Measurements from ENCODE around the gene MYF6. TPM values are rescaled to one million over a fixed set of nuclear protein-coding genes. Genes with fewer than 3 reads are reported as not detected.

Gene MYF6
- total RNA-seq, 1 donor from 2014 or later, result not detected

Other genes with a start within 250 kb of the MYF6 start
- not detected for gene MYF5, start 9.3 kb downstream of the MYF6 start, total RNA-seq
- gene LIN7A, start 230.3 kb downstream of the MYF6 start, total RNA-seq, result 0.56 TPM